H1 (cell line): ENCODE results near the gene TOP2A. TPM values are rescaled to one million over a fixed set of nuclear protein-coding genes. Genes with fewer than 3 reads are reported as not detected.

Experiments used
- polyA plus RNA-seq, 7 experiments: library from polyadenylated mRNA; depleted of rRNA in 3 of 7; stranded (reverse) in 5 of 7; unstranded in 2 of 7; fragments of >200 nt in 5 of 7; fragments of 200-250 nt in 2 of 7; gene quantifications; 1 replicate in 5 of 7; 2 replicates in 1 of 7; 4 replicates in 1 of 7; pipeline versions ENCODE4 v1.2.1 to v1.2.3, GENCODE V29; 2011 to 2013; ENCODE audit warnings: missing spikeins in 2 of 7, mixed read lengths in 2 of 7
- total RNA-seq: library from RNA; stranded (reverse); fragmentation: NEBNext Ultra II Directional; extraction: Animal tissue kit (Norgen Biotek cat#: 25700); gene quantifications from 2 replicates; pipeline ENCODE4 v1.2.1, GENCODE V29; 2021
- TF ChIP-seq, protein P1 (sequence below): IDR thresholded peaks from 2 replicates; pipeline ENCODE4 v1.6.1; 2012; ENCODE audit warnings: inconsistent platforms

The TOP2A gene
- total and polyA plus RNA-seq, 2 of the 8 experiments (the other 6 are each of a cell fraction or from before 2014, with no cell fraction given) = 83.1 to 291 TPM

GRCh38 chr17:40371261-40371929 is 46.3 kb downstream of the TOP2A start (continued):
- TF ChIP-seq, protein P1, sequence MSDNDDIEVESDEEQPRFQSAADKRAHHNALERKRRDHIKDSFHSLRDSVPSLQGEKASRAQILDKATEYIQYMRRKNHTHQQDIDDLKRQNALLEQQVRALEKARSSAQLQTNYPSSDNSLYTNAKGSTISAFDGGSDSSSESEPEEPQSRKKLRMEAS = peak; percentile 35; the same call in 1 of the 2 replicates
